ENCODE results near the gene FAM3C. TPM values are rescaled to one million over a fixed set of nuclear protein-coding genes. Genes with fewer than 3 reads are reported as not detected.

FAM3C gene
- total and polyA plus RNA-seq, 3 experiments from 2014 or later = 27.5 to 51.2 (median 47.3) TPM

DNA sequence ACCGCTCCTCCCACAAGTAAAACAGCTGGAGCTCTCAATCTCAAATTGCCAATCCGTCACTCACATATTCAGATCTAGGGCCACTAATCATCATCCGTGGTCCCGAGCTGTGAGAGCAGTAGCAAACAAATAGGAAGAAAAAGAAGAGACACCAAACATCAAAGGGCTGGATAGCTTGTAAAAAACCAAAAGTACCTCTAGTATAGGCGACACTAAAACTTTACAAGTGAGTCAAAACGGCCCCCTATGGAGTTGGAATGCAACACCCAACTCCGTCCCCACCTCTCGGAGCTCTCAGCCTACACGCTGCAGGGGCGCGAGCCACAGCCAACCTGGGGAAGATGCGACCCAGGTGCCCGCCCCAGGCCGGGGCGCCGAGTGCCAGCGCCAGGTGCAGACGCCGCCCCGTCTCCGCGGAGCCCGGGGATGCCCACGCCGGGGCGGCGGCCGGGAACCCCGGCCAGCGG is 581 bp downstream of the FAM3C start:
- no peaks in the 10 kb centered on the region for H3K9me3 ChIP-seq (ENCODE audit: low read length)
- H3K4me1 ChIP-seq (ENCODE audit: insufficient read depth, low read length) = peaks cover 19% of the 10 kb centered on the region
- H3K4me1 Mint-ChIP-seq = peaks cover 37 to 53% (median 39%) of the 10 kb centered on the region in 3 donors
- no peaks in the 10 kb centered on the region for H3K27me3 Mint-ChIP-seq
- POLR2A ChIA-PET = interaction anchor here (1.2 to 1.7 kb wide), 4 partner anchors 8 to 46 kb away, joined by 3 to 12 read pairs (median 4); no protein-coding TSS in a partner anchor
- no peaks in the 10 kb centered on the region for H3K36me3 ChIP-seq (ENCODE audit: insufficient read depth, low read length)
- H3K27me3 ChIP-seq (ENCODE audit: insufficient read depth, low read length, poor library complexity, severe bottlenecking) = no peaks in the 10 kb centered on the region
- peaks cover 0 to 12% (median 5%) of the 10 kb centered on the region in 3 donors for H3K36me3 Mint-ChIP-seq
- peak overlapping the region; percentile 70 for H3K4me3 ChIP-seq (ENCODE audit: low read length)
- peak overlapping the region; percentile 79 to 93 (median 87) for H3K4me3 Mint-ChIP-seq
- H3K9me3 Mint-ChIP-seq = no peaks in the 10 kb centered on the region
- CTCF ChIA-PET = interaction anchor here (0.7 to 4.4 kb wide), 27 partner anchors 9 to 152 kb away, joined by 3 to 43 read pairs (median 5); no protein-coding TSS in a partner anchor
- H3K27ac ChIP-seq (ENCODE audit: low read depth, low read length) = peak overlapping the region; percentile 69
- peak; percentile 30 to 67 (median 55) for DNase-seq
- peak overlapping the region; percentile 74 to 95 (median 89) for H3K27ac Mint-ChIP-seq

DNA sequence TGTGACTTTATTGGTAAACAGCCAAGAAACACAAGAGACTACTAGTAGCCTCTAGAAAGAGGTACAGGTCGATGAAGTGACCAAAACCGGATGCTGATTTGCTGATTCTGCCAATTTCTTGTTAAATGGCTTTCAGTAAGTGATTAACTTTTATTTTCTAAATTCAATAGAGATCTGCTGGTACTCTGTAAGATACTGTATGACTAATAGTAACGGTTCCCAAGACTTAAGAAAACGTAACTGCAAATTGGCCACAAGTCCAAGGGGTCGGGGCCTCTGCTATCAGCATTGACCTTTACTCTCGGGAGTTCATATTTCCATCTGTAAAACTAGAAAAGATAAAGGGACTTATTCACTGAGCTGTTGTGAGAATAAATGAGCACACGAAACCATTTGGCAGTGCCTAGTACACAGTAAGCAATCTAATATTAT is 1.4 kb downstream of the FAM3C start:
- H3K27me3 ChIP-seq (ENCODE audit: insufficient read depth, low read length, poor library complexity, severe bottlenecking) = no peaks in the 10 kb centered on the region
- Mint-ChIP-seq H3K9me3 (no peaks in the 10 kb centered on the region), H3K4me1 (peaks cover 45 to 61% (median 47%) of the 10 kb centered on the region in 3 donors), H3K4me3 (peak overlapping the region in 6 of 7 donors; percentile 54 to 80 (median 60)), H3K27me3 (no peaks in the 10 kb centered on the region), H3K27ac (peak overlapping the region in 5 of 8 donors; percentile 24 to 77 (median 61)), H3K36me3 (peaks cover 0 to 12% (median 5%) of the 10 kb centered on the region in 3 donors)
- no peak overlapping the region for H3K4me3 ChIP-seq (ENCODE audit: low read length)
- POLR2A ChIA-PET = interaction anchor here (1.2 kb wide), 1 partner anchor 9 kb away, joined by 4 read pairs; no protein-coding TSS in a partner anchor
- H3K27ac ChIP-seq (ENCODE audit: low read depth, low read length) = no peak overlapping the region
- CTCF ChIA-PET = interaction anchor here (0.7 to 4.4 kb wide), 12 partner anchors 8 to 152 kb away, joined by 3 to 41 read pairs (median 11); no protein-coding TSS in a partner anchor
- no peaks in the 10 kb centered on the region for H3K9me3 ChIP-seq (ENCODE audit: low read length)
- H3K4me1 ChIP-seq (ENCODE audit: insufficient read depth, low read length) = peaks cover 25% of the 10 kb centered on the region
- no peaks in the 10 kb centered on the region for H3K36me3 ChIP-seq (ENCODE audit: insufficient read depth, low read length)
- no peak for DNase-seq

DNA sequence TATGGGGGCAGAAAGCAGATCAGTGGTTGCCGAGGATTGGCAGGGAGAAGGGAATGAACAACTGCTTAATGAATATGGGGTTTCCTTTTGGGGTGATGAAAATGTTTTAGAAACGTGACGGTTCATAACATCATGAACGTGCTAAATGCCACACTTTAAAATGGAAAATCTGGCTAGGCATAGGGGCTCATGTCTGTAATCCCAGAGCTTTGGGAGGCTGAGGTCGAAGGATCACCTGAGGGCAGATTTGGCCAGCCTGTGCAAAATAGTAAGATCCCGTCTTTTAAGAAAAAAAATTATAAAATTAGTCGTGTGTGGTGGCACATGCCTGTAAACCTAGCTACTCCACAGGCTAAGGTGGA is 3.1 kb downstream of the FAM3C start:
- ChIA-PET POLR2A (no interaction called here), CTCF (interaction anchor here (0.5 to 1.1 kb wide), 2 partner anchors 26 to 138 kb away, joined by 3 to 4 read pairs; no protein-coding TSS in a partner anchor)
- Histone ChIP-seq H3K27me3 (ENCODE audit: insufficient read depth, low read length, poor library complexity, severe bottlenecking) (no peaks in the 10 kb centered on the region), H3K27ac (ENCODE audit: low read depth, low read length) (no peak overlapping the region), H3K4me1 (ENCODE audit: insufficient read depth, low read length) (peaks cover 28% of the 10 kb centered on the region), H3K36me3 (ENCODE audit: insufficient read depth, low read length) (no peaks in the 10 kb centered on the region), H3K4me3 (ENCODE audit: low read length) (no peak overlapping the region), H3K9me3 (ENCODE audit: low read length) (no peaks in the 10 kb centered on the region)
- Mint-ChIP-seq H3K36me3 (peaks cover 0 to 12% (median 5%) of the 10 kb centered on the region in 3 donors), H3K9me3 (no peaks in the 10 kb centered on the region), H3K27me3 (no peaks in the 10 kb centered on the region), H3K4me1 (peaks cover 60 to 78% (median 62%) of the 10 kb centered on the region in 3 donors), H3K4me3 (peak overlapping the region in 2 of 7 donors; percentile 54 to 70), H3K27ac (peak overlapping the region in 1 of 8 donors; percentile 58)
- DNase-seq = no peak

DNA sequence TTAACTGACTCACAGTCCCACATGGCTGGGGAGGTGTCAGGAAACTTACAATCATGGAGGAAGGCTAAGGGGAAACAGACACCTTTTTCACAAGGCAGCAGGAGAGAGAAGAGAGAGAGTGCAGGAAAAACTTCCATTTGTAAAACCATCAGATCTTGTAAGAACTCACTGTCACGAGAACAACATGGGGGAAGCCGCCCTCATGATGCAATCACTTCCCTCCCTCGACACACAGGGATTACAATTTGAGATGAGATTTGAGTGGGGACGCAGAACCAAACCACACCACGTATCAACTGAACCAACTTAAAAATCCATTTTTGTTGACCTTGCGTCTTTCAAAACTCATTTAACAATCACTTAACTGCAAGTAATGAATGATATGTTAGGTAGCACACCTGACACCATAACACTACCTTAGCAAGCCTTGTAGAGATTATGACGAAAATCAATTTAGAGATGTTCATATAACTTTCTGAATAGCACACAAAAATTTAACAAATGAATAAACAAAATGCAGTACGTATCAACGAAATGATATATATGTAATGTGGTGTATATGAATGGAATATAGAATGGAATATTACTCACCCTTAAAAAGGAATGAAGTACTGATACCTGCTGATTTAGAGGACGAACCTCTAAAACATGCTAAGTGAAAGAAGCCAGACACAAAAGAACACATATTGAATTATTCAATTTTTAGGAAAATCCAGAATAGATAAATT is 3.7 kb downstream of the FAM3C start:
- Mint-ChIP-seq H3K27ac (peak overlapping the region in 1 of 8 donors; percentile 58), H3K4me1 (peaks cover 63 to 83% (median 68%) of the 10 kb centered on the region in 3 donors), H3K27me3 (no peaks in the 10 kb centered on the region), H3K4me3 (peak overlapping the region in 2 of 7 donors; percentile 54 to 81), H3K9me3 (no peaks in the 10 kb centered on the region), H3K36me3 (peaks cover 0 to 12% (median 5%) of the 10 kb centered on the region in 3 donors)
- Histone ChIP-seq H3K4me1 (ENCODE audit: insufficient read depth, low read length) (peaks cover 28% of the 10 kb centered on the region), H3K27me3 (ENCODE audit: insufficient read depth, low read length, poor library complexity, severe bottlenecking) (no peaks in the 10 kb centered on the region), H3K27ac (ENCODE audit: low read depth, low read length) (no peak overlapping the region), H3K36me3 (ENCODE audit: insufficient read depth, low read length) (no peaks in the 10 kb centered on the region), H3K4me3 (ENCODE audit: low read length) (no peak overlapping the region), H3K9me3 (ENCODE audit: low read length) (no peaks in the 10 kb centered on the region)
- POLR2A ChIA-PET = interaction anchor here (0.6 kb wide), 1 partner anchor 14 kb away, joined by 3 read pairs; no protein-coding TSS in a partner anchor
- DNase-seq = no peak
- CTCF ChIA-PET = interaction anchor here (0.5 kb wide), 1 partner anchor 139 kb away, joined by 3 read pairs; no protein-coding TSS in a partner anchor

DNA sequence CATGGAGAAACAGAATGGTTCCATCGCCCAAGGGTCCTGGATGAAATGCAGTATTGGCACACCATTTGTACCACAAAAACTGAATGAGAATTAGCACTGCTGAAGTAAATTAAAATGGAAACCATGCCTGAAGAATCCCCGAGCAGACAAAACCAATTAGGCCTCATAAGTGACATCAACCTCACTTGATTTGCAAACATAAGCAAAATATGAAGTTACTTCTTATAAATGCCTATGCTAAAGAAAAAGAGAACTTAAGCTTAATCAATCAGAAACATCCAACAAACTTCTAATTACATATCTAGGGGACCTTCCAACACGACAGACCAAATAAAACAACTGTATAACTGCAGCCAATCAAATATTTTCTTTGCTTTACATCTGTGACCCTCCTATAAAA is 4.4 kb downstream of the FAM3C start:
- Mint-ChIP-seq H3K4me1 (peaks cover 65 to 86% (median 72%) of the 10 kb centered on the region in 3 donors), H3K27ac (peak overlapping the region in 4 of 8 donors; percentile 1 to 77 (median 31)), H3K36me3 (peaks cover 0 to 12% (median 5%) of the 10 kb centered on the region in 3 donors), H3K9me3 (no peaks in the 10 kb centered on the region), H3K4me3 (no peak overlapping the region), H3K27me3 (no peaks in the 10 kb centered on the region)
- Histone ChIP-seq H3K27ac (ENCODE audit: low read depth, low read length) (no peak overlapping the region), H3K36me3 (ENCODE audit: insufficient read depth, low read length) (no peaks in the 10 kb centered on the region), H3K9me3 (ENCODE audit: low read length) (no peaks in the 10 kb centered on the region), H3K27me3 (ENCODE audit: insufficient read depth, low read length, poor library complexity, severe bottlenecking) (no peaks in the 10 kb centered on the region), H3K4me3 (ENCODE audit: low read length) (no peak overlapping the region), H3K4me1 (ENCODE audit: insufficient read depth, low read length) (peaks cover 26% of the 10 kb centered on the region)
- no peak for DNase-seq
- POLR2A ChIA-PET = interaction anchor here (0.6 kb wide), 1 partner anchor 15 kb away, joined by 3 read pairs; no protein-coding TSS in a partner anchor
- CTCF ChIA-PET = interaction anchor here (1.6 kb wide), 1 partner anchor 24 kb away, joined by 4 read pairs; no protein-coding TSS in a partner anchor

DNA sequence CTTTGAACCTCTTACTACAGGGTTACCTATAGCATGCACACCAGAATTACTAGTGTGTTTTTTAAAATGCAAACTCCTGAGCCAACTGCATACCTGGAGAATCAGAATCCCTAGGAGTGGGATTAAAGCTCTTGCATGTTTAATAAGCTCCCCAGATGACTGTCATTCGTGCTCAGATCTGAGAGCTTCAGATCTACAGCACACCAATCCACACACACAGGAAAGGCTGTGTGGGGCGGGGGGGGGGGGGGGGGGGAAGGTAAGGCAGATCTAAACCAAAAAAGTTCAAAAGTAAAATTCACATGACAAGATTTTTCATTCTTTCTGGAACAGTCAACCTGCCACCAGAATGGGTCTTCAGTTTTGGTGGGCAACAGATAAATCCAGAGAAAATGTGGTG is 5.5 kb downstream of the FAM3C start:
- H3K27ac ChIP-seq (ENCODE audit: low read depth, low read length) = no peak overlapping the region
- Mint-ChIP-seq H3K27ac (peak overlapping the region in 3 of 8 donors; percentile 32 to 45 (median 36)), H3K4me1 (peaks cover 76 to 94% (median 79%) of the 10 kb centered on the region in 3 donors), H3K27me3 (no peaks in the 10 kb centered on the region), H3K4me3 (peak overlapping the region in 2 of 7 donors; percentile 6 to 22), H3K9me3 (no peaks in the 10 kb centered on the region), H3K36me3 (peaks cover 0 to 10% (median 5%) of the 10 kb centered on the region in 3 donors)
- H3K4me3 ChIP-seq (ENCODE audit: low read length) = no peak overlapping the region
- ChIA-PET CTCF (interaction anchor here (1.6 kb wide), 1 partner anchor 23 kb away, joined by 4 read pairs; no protein-coding TSS in a partner anchor), POLR2A (no interaction called here)
- DNase-seq = no peak
- H3K4me1 ChIP-seq (ENCODE audit: insufficient read depth, low read length) = peaks cover 31% of the 10 kb centered on the region
- no peaks in the 10 kb centered on the region for H3K36me3 ChIP-seq (ENCODE audit: insufficient read depth, low read length)
- H3K27me3 ChIP-seq (ENCODE audit: insufficient read depth, low read length, poor library complexity, severe bottlenecking) = no peaks in the 10 kb centered on the region
- no peaks in the 10 kb centered on the region for H3K9me3 ChIP-seq (ENCODE audit: low read length)

DNA sequence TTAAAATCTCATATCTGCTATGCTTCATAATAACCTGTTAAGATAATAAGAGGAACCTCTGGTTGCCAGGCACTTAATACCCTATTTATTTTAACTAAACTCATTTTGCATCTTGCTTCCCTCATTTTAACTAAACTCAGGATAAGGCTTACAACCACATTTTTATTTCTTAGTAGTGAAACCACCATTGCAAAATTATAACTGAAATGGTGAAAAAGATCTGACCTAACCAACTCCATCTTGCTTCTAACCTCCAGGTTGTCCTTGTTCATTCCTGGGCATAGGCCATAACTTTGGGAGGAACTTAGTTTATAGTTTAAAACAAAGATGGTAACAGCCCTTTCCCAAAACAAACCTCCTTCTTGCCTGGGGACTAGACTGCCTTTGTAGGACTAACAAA is 6.0 kb downstream of the FAM3C start:
- Histone ChIP-seq H3K27ac (ENCODE audit: low read depth, low read length) (no peak overlapping the region), H3K9me3 (ENCODE audit: low read length) (no peaks in the 10 kb centered on the region), H3K27me3 (ENCODE audit: insufficient read depth, low read length, poor library complexity, severe bottlenecking) (no peaks in the 10 kb centered on the region), H3K4me3 (ENCODE audit: low read length) (no peak overlapping the region), H3K36me3 (ENCODE audit: insufficient read depth, low read length) (no peaks in the 10 kb centered on the region), H3K4me1 (ENCODE audit: insufficient read depth, low read length) (peaks cover 36% of the 10 kb centered on the region)
- DNase-seq = no peak
- H3K4me3 Mint-ChIP-seq = peak overlapping the region in 2 of 7 donors; percentile 6 to 22
- H3K4me1 Mint-ChIP-seq = peaks cover 78 to 94% (median 85%) of the 10 kb centered on the region in 3 donors
- H3K36me3 Mint-ChIP-seq = peaks cover 0 to 7% (median 5%) of the 10 kb centered on the region in 3 donors
- no peaks in the 10 kb centered on the region for H3K9me3 Mint-ChIP-seq
- H3K27ac Mint-ChIP-seq = peak overlapping the region in 5 of 8 donors; percentile 23 to 69 (median 45)
- no peaks in the 10 kb centered on the region for H3K27me3 Mint-ChIP-seq
- ChIA-PET POLR2A (no interaction called here), CTCF (interaction anchor here (1.6 kb wide), 1 partner anchor 23 kb away, joined by 4 read pairs; no protein-coding TSS in a partner anchor)
